Measurements from ENCODE around the gene CHD9. TPM values are rescaled to one million over a fixed set of nuclear protein-coding genes. Genes with fewer than 3 reads are reported as not detected.
A peak's percentile ranks its signal among the peaks of the same experiment; 100 is the strongest.

The CHD9 gene
- polyA plus RNA-seq, 3 donors = 15.8 to 26.1 (median 22.5) TPM

DNA sequence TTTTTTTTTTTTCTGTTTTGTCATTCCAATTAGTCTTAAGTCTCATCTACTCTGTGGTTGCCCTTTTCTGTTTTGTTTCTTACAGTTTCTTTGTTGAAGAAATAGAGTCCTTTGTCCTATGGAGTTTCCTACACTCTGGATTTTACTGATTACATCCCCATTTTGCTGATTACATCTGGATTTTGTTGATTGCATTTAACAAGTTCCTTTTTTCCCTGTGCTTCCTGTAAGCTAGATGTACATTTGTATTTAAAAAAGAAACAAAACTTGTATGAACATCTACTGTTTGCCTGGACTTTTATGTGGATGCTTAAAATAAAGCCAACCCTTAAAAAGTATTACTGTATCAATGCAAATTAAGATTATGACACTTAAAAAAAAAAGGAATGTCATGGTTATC is 147.6 kb downstream of the CHD9 start:
- no peak for DNase-seq
- H3K79me2 ChIP-seq (ENCODE audit: insufficient read depth, low read length) = peaks cover 20% of the 10 kb centered on the region

DNA sequence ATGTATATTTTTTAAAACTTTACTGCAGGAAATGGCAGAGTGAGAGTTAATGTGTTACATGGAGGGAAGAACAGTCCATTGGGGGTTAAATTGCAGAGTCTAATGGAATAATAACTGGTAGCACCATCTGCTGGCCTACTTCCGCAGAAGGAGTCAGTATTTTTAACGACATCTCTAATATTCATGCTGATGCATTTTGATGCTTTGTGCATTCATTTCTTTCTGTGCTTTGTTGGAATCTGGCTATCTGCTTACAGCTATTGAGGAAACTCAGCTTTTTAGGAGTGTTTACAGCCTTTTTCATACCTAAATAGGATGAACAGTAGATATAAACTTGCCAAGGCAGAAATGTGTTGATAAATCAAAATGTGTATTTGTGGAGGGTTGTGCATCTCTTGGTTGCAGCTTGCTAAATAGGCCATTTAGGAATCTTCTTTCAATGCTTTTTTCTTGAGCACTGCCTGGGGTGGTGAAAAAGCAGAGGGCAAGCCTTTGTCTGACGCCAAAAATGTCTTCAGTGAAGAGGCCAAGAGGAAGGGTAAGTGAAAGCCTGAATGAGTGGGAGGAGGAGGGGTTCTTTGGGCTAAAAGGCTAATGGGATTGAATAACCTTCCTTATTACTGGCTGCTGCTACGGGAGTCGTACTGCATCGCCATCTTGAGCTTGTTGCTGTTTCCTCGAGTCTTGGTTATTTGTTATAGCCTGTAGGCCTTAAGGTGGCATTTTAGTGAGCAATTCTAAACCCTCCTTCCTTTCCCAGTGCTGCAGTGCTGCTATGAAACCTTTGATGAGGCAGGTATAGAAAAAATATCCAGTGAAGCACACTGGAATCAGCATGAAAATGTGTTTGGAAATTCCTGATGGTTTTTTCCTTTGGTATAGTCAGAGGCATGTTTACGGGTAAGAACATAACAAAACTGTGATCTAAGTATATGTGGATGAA is 153.3 kb downstream of the CHD9 start:
- H3K4me3 ChIP-seq (replicated peaks in 1 of 3; ENCODE audit: low read depth in 2 of 3, low read length in 3 of 3) = peak overlapping the region; percentile 53 to 97 (median 79)
- H3K27ac Mint-ChIP-seq = peak overlapping the region; percentile 91 to 96 (median 95)
- peak overlapping the region; percentile 64 to 90 for H3K27ac ChIP-seq (ENCODE audit: low read depth in 1 of 2, low read length in 2 of 2)
- no peaks in the 10 kb centered on the region for H3K9me3 Mint-ChIP-seq
- H3K27me3 Mint-ChIP-seq (ENCODE audit: low read depth in 3 of 3) = peaks cover 0 to 2% (median 0%) of the 10 kb centered on the region in 3 donors
- H3K36me3 ChIP-seq (replicated peaks in 1 of 2; ENCODE audit: control insufficient read depth in 1 of 2, insufficient read depth in 2 of 2, low read length in 2 of 2) = no peaks in the 10 kb centered on the region
- TF ChIP-seq, protein P1, sequence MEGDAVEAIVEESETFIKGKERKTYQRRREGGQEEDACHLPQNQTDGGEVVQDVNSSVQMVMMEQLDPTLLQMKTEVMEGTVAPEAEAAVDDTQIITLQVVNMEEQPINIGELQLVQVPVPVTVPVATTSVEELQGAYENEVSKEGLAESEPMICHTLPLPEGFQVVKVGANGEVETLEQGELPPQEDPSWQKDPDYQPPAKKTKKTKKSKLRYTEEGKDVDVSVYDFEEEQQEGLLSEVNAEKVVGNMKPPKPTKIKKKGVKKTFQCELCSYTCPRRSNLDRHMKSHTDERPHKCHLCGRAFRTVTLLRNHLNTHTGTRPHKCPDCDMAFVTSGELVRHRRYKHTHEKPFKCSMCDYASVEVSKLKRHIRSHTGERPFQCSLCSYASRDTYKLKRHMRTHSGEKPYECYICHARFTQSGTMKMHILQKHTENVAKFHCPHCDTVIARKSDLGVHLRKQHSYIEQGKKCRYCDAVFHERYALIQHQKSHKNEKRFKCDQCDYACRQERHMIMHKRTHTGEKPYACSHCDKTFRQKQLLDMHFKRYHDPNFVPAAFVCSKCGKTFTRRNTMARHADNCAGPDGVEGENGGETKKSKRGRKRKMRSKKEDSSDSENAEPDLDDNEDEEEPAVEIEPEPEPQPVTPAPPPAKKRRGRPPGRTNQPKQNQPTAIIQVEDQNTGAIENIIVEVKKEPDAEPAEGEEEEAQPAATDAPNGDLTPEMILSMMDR (IDR thresholded peaks at IDR 0.05) = peak; percentile 69
- H3K36me3 Mint-ChIP-seq = peaks cover 0 to 3% of the 10 kb centered on the region in 2 donors
- H3K4me1 ChIP-seq (ENCODE audit: control insufficient read depth in 1 of 2, insufficient read depth in 2 of 2, low read length in 2 of 2) = peaks cover 17 to 49% of the 10 kb centered on the region in 2 donors
- no peaks in the 10 kb centered on the region for H4K20me1 ChIP-seq (ENCODE audit: insufficient read depth, low read length)
- no CpG with 5 or more reads among the region's 8 CpGs for WGBS (ENCODE audit: insufficient coverage)
- peak overlapping the region; percentile 84 for H2AFZ ChIP-seq (ENCODE audit: insufficient read depth, low read depth, low read length, poor library complexity, severe bottlenecking)
- DNase-seq = peak; percentile 75 to 83 (median 78)
- no peaks in the 10 kb centered on the region for H3K27me3 ChIP-seq (ENCODE audit: control insufficient read depth in 2 of 2, insufficient read depth in 2 of 2, low read length in 2 of 2)
- H3K4me2 ChIP-seq (replicated peaks; ENCODE audit: extremely low read depth, low read length, poor library complexity, severe bottlenecking) = peak overlapping the region; percentile 82
- H3K9ac ChIP-seq (ENCODE audit: insufficient read depth, low read length, poor library complexity, severe bottlenecking) = peak overlapping the region; percentile 68
- H3K4me3 Mint-ChIP-seq = peak overlapping the region; percentile 82 to 90
- H3K9me3 ChIP-seq (replicated peaks in 1 of 2; ENCODE audit: control insufficient read depth in 1 of 2, insufficient read depth in 1 of 2, low read length in 2 of 2) = no peaks in the 10 kb centered on the region
- H3K4me1 Mint-ChIP-seq = peaks cover 23% of the 10 kb centered on the region
- H3K79me2 ChIP-seq (ENCODE audit: insufficient read depth, low read length) = peaks cover 65% of the 10 kb centered on the region
- intact Hi-C loops (cut with micrococcal nuclease) = loop anchor here (5.0 kb wide), 2 partner anchors 76 to 161 kb away; no protein-coding TSS in a partner anchor

More for the DNA sequence above, 147.6 kb downstream of the CHD9 start:
- H3K4me3 ChIP-seq (replicated peaks in 1 of 3; ENCODE audit: low read depth in 2 of 3, low read length in 3 of 3) = no peak overlapping the region
- intact Hi-C loops (cut with micrococcal nuclease) = no loop called here
- Mint-ChIP-seq H3K4me1 (peaks cover 5% of the 10 kb centered on the region), H3K4me3 (no peak overlapping the region), H3K27me3 (ENCODE audit: low read depth in 3 of 3) (peaks cover 0 to 4% (median 0%) of the 10 kb centered on the region in 3 donors), H3K27ac (peak overlapping the region in 1 of 7 donors; percentile 14), H3K36me3 (peaks cover 2 to 11% of the 10 kb centered on the region in 2 donors), H3K9me3 (peaks cover 0 to 7% (median 2%) of the 10 kb centered on the region in 7 donors)
- peak overlapping the region in 1 of 2 donors; percentile 0 for H3K27ac ChIP-seq (ENCODE audit: low read depth in 1 of 2, low read length in 2 of 2)
- H3K9ac ChIP-seq (ENCODE audit: insufficient read depth, low read length, poor library complexity, severe bottlenecking) = no peak overlapping the region
- no peak overlapping the region for H2AFZ ChIP-seq (ENCODE audit: insufficient read depth, low read depth, low read length, poor library complexity, severe bottlenecking)
- no peaks in the 10 kb centered on the region for H4K20me1 ChIP-seq (ENCODE audit: insufficient read depth, low read length)
- H3K4me1 ChIP-seq (ENCODE audit: control insufficient read depth in 1 of 2, insufficient read depth in 2 of 2, low read length in 2 of 2) = peaks cover 0 to 5% of the 10 kb centered on the region in 2 donors
- H3K36me3 ChIP-seq (replicated peaks in 1 of 2; ENCODE audit: control insufficient read depth in 1 of 2, insufficient read depth in 2 of 2, low read length in 2 of 2) = no peaks in the 10 kb centered on the region
- no peak overlapping the region for H3K4me2 ChIP-seq (replicated peaks; ENCODE audit: extremely low read depth, low read length, poor library complexity, severe bottlenecking)
- no peaks in the 10 kb centered on the region for H3K27me3 ChIP-seq (ENCODE audit: control insufficient read depth in 2 of 2, insufficient read depth in 2 of 2, low read length in 2 of 2)
- TF ChIP-seq, protein P1 (IDR thresholded peaks at IDR 0.05) = no peak
- no peaks in the 10 kb centered on the region for H3K9me3 ChIP-seq (replicated peaks in 1 of 2; ENCODE audit: control insufficient read depth in 1 of 2, insufficient read depth in 1 of 2, low read length in 2 of 2)
